C4-2B (cell line): Measurements from ENCODE around the gene FGD6.

Experiments used
- H3K27ac ChIP-seq: fragments of 450-650 bp; 2 replicates; pipeline ENCODE4 v1.5.1; 2017
- ZFX ChIP-seq: fragments of 450-650 bp; IDR thresholded peaks from 2 replicates; pipeline ENCODE4 v1.6.1; 2017
- TF ChIP-seq, protein P1 (sequence below): fragments of 450-650 bp; conservative IDR thresholded peaks from 2 replicates; pipeline ENCODE4 v1.5.1; 2017; ENCODE audit warnings: mild to moderate bottlenecking

Gene FGD6

DNA sequence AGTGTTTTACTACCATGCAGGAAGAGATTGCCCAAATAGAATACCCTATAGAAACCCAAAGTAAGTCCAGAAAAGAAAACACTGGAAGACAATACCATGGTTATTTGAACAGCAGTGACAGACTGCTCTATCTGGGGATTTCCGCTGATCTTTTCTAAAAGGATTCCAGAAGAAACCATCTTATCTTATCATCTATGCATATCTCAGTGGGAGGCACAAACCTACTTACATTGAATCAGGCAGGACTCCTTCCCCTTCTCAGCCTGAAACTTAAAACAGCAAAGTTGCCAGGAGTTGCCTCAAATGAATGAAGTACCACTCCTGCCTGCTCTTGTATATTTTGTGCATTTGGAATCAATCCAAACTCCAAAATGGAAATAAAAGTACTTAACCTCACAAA is 87.2 kb downstream of the FGD6 start:
- TF ChIP-seq ZFX: no peak
- TF ChIP-seq, protein P1, sequence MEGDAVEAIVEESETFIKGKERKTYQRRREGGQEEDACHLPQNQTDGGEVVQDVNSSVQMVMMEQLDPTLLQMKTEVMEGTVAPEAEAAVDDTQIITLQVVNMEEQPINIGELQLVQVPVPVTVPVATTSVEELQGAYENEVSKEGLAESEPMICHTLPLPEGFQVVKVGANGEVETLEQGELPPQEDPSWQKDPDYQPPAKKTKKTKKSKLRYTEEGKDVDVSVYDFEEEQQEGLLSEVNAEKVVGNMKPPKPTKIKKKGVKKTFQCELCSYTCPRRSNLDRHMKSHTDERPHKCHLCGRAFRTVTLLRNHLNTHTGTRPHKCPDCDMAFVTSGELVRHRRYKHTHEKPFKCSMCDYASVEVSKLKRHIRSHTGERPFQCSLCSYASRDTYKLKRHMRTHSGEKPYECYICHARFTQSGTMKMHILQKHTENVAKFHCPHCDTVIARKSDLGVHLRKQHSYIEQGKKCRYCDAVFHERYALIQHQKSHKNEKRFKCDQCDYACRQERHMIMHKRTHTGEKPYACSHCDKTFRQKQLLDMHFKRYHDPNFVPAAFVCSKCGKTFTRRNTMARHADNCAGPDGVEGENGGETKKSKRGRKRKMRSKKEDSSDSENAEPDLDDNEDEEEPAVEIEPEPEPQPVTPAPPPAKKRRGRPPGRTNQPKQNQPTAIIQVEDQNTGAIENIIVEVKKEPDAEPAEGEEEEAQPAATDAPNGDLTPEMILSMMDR: no peak
- no peak overlapping the region for H3K27ac ChIP-seq

DNA sequence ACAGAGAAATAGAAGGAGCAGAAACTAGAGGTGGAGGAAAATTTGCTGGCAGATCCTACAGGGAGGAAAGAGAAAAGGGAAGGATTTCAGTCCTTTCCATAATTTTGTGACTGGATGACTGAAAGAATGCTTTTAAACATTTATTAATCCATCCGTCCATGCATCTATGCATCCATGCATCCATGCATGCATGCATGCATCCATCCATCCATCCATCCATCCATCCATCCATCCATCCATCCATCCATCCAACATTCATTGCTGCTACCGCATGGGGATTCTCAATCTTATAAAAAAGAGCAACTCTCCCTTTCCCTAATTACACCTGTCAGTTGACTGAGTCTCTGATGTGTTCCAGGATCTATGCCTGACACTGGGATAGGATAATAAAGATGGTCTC is 88.2 kb downstream of the FGD6 start:
- H3K27ac ChIP-seq: no peak overlapping the region
- TF ChIP-seq, protein P1: no peak
- TF ChIP-seq ZFX: no peak

DNA sequence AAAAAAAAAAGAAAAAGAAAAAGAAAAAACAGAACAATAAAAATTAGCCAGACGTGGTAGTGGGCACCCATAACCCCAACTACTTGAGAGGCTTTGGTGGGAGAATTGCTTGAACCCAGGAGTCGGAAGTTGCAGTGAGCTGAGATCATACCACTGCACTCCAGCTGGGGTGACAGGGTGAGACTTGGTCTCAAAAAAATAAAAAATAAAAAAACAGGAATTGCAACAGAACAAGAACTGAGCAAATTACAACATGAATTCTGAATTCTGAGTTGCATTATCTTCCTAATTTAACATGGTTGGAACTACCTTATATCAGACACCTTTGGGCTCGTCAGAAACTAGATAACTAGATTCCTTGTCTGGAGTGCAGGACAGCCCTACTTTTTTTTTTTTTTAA is 90.5 kb downstream of the FGD6 start:
- no peak overlapping the region for H3K27ac ChIP-seq

DNA sequence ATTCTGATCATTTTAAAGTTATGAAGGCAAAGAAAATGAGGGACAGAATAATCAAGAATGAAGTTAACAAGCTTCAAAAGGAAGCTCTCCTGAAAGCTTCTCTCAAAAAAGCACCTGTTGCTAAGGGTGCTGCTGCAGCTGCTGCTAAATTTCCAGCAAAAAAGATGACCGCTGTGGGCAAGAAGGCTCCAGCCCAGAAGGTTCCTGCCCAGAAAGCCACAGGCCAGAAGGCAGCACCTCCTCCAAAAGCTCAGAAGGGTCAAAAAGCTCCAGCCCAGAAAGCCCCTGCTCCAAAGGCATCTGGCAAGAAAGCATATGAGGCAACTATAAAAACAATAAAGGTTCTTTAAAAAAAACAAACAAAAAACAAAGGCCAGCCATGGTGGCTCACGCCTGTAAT is 91.2 kb downstream of the FGD6 start:
- no peak for TF ChIP-seq ZFX
- TF ChIP-seq, protein P1: no peak
- H3K27ac ChIP-seq: no peak overlapping the region

More for the DNA sequence above, 90.5 kb downstream of the FGD6 start:
- TF ChIP-seq, protein P1: no peak
- no peak for TF ChIP-seq ZFX

DNA sequence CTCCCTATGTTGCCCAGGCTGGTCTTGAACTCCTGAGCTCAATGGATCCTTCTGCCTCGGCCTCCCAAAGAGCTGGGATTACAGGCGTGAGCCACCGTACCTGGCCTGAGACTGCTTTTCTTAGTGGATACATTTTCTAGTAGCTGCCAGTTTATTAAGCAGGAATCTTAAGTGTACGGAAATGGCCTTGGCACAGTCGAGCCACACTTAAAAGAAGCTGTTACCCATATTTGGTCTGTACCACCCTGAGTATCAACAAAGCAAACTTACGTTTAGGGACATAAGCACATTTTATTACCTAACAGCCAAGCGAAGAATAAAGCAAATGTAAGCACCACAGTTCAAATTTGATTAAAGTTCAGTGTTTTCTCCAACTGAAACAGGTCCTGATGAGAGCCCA is 93.2 kb downstream of the FGD6 start:
- H3K27ac ChIP-seq: no peak overlapping the region
- TF ChIP-seq, protein P1: no peak
- no peak for TF ChIP-seq ZFX

DNA sequence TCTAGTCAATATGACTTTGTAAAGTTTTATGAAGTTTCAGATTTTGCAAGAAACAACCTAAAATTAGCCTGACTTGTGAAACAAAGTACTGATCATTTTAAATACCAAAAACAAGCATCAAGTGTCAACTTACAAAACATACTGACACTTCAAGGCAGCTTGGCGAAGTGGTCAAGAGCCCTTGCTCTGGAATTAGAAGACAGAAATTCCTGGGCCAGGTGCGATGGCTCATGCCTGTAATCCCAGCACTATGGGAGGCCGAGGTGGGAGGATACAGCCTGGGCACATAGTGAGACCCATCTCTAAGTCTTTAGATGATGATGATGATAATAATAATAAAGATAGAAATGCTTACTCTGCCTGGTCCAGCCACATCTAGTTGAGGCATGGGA is 98.5 kb downstream of the FGD6 start:
- no peak overlapping the region for H3K27ac ChIP-seq
- TF ChIP-seq ZFX: no peak
- TF ChIP-seq, protein P1: no peak

DNA sequence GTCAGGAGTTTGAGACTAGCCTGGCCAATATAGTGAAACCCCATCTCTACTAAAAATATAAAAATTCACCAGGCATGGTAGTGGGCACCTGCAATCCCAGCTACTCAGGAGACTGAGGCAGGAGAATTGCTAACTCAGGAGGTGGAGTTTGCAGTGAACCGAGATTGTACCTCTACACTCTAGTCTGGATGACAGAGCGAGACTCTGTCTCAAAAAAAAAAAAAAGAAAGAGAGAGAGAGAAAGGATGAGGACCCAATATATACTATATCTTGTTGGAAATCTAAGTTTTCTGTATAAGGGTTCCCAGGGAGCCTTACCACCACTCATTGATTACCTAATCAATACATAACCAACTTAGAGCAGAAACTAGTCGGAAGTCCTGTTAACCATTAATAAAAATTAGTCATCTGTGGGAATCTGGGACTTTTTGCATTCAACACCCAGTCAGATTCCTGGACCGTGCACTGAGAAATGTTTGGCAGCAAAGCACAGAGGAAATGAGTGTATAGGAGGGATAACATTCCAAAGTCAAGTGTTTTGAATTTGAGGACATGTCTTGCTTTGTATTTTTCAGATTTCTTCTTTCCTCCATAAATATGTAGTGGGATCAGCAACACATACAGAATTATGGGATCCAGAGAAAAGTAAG is 99.0 kb downstream of the FGD6 start:
- no peak for TF ChIP-seq ZFX
- TF ChIP-seq, protein P1: no peak
- no peak overlapping the region for H3K27ac ChIP-seq
